Mucosa of stomach (tissue), 1 donor: Measurements from ENCODE around the gene SPOPL.
"Not testable (repeated sequence)": the region's sequence is repeated elsewhere in the genome, so short reads cannot be mapped to it uniquely, and the experiment has no call there.

Source experiments
- H3K27me3 ChIP-seq: one replicate; pipeline ENCODE4 v1.7.0; 2013; ENCODE audit warnings: mild to moderate bottlenecking, low read length; ENCODE audit not compliant: control insufficient read depth, insufficient read depth
- H3K36me3 ChIP-seq: one replicate; pipeline ENCODE4 v1.7.0; 2013; ENCODE audit warnings: low read length; ENCODE audit not compliant: control insufficient read depth, insufficient read depth
- H3K4me1 ChIP-seq: one replicate; pipeline ENCODE4 v1.7.0; 2013; ENCODE audit warnings: mild to moderate bottlenecking, low read length; ENCODE audit not compliant: control insufficient read depth, insufficient read depth
- H3K4me3 ChIP-seq: one replicate; pipeline ENCODE4 v1.7.0; 2013; ENCODE audit warnings: low read length
- H3K9ac ChIP-seq: one replicate; pipeline ENCODE4 v1.7.0; 2013; ENCODE audit warnings: mild to moderate bottlenecking, low read length, moderate library complexity
- H3K9me3 ChIP-seq: one replicate; pipeline ENCODE4 v1.7.0; 2013; ENCODE audit warnings: mild to moderate bottlenecking, low read length, moderate library complexity; ENCODE audit not compliant: control insufficient read depth
- donor health status: Pancreatic carcinoma.

Gene SPOPL

GRCh38 chr2:138501425-138502254 is at the start of gene SPOPL:
SPOPL (plus strand) TSS chr2:138501770; CDS start chr2:138550217, 48,447 bp downstream.
- Histone ChIP-seq H3K4me1 (peaks cover 23% of the 10 kb centered on the region), H3K9ac (peak within 1 kb of the TSS; percentile 94), H3K9me3 (no peaks in the 10 kb centered on the region), H3K4me3 (peak within 1 kb of the TSS; percentile 85), H3K27me3 (no peaks in the 10 kb centered on the region), H3K36me3 (no peaks in the 10 kb centered on the region)

GRCh38 chr2:138452324-138452723 is 49.2 kb upstream of the SPOPL start:
- Histone ChIP-seq H3K36me3 (no peaks in the 10 kb centered on the region), H3K9me3 (no peaks in the 10 kb centered on the region), H3K9ac (no peak overlapping the region), H3K4me3 (no peak overlapping the region), H3K27me3 (no peaks in the 10 kb centered on the region), H3K4me1 (peaks cover 6% of the 10 kb centered on the region)

- no peaks in the 10 kb centered on the region for H3K9me3 ChIP-seq
- H3K27me3 ChIP-seq: no peaks in the 10 kb centered on the region
- peaks cover 6% of the 10 kb centered on the region for H3K4me1 ChIP-seq
- no peak overlapping the region for H3K4me3 ChIP-seq
- H3K36me3 ChIP-seq: no peaks in the 10 kb centered on the region
- no peak overlapping the region for H3K9ac ChIP-seq
Measured at GRCh38 chr2:138453815-138454214, 47.8 kb upstream of the SPOPL start.

GRCh38 chr2:138454761-138455160 is 46.8 kb upstream of the SPOPL start:
- no peak overlapping the region for H3K4me3 ChIP-seq
- H3K36me3 ChIP-seq: no peaks in the 10 kb centered on the region
- H3K27me3 ChIP-seq: no peaks in the 10 kb centered on the region
- H3K4me1 ChIP-seq: peaks cover 6% of the 10 kb centered on the region
- H3K9me3 ChIP-seq: no peaks in the 10 kb centered on the region
- H3K9ac ChIP-seq: no peak overlapping the region

GRCh38 chr2:138455275-138455674 is 46.3 kb upstream of the SPOPL start:
- H3K4me1 ChIP-seq: peaks cover 6% of the 10 kb centered on the region
- H3K9ac ChIP-seq: no peak overlapping the region

GRCh38 chr2:138455691-138456090 is 45.9 kb upstream of the SPOPL start:
- H3K9me3 ChIP-seq: no peaks in the 10 kb centered on the region
- H3K27me3 ChIP-seq: no peaks in the 10 kb centered on the region
- H3K36me3 ChIP-seq: no peaks in the 10 kb centered on the region
- no peak overlapping the region for H3K4me3 ChIP-seq
- peaks cover 6% of the 10 kb centered on the region for H3K4me1 ChIP-seq
- no peak overlapping the region for H3K9ac ChIP-seq

More at GRCh38 chr2:138455275-138455674, 46.3 kb upstream of the SPOPL start:
- Histone ChIP-seq H3K9me3 (no peaks in the 10 kb centered on the region), H3K36me3 (no peaks in the 10 kb centered on the region), H3K4me3 (no peak overlapping the region), H3K27me3 (no peaks in the 10 kb centered on the region)

- H3K4me3 ChIP-seq, H3K9me3 ChIP-seq, H3K36me3 ChIP-seq, H3K4me1 ChIP-seq, H3K9ac ChIP-seq, H3K27me3 ChIP-seq: not testable (repeated sequence)
Measured at GRCh38 chr2:138462689-138463088, 38.9 kb upstream of the SPOPL start.

- Histone ChIP-seq H3K36me3 (no peaks in the 10 kb centered on the region), H3K9ac (no peak overlapping the region), H3K27me3 (no peaks in the 10 kb centered on the region), H3K4me1 (no peaks in the 10 kb centered on the region), H3K4me3 (no peak overlapping the region), H3K9me3 (no peaks in the 10 kb centered on the region)
Measured at GRCh38 chr2:138468617-138469016, 33.0 kb upstream of the SPOPL start.

GRCh38 chr2:138469411-138469810 is 32.2 kb upstream of the SPOPL start:
- H3K9me3 ChIP-seq: no peaks in the 10 kb centered on the region
- no peaks in the 10 kb centered on the region for H3K27me3 ChIP-seq
- H3K9ac ChIP-seq: no peak overlapping the region
- no peaks in the 10 kb centered on the region for H3K4me1 ChIP-seq
- H3K36me3 ChIP-seq: no peaks in the 10 kb centered on the region
- no peak overlapping the region for H3K4me3 ChIP-seq

- Histone ChIP-seq H3K4me3 (no peak overlapping the region), H3K4me1 (no peaks in the 10 kb centered on the region), H3K27me3 (no peaks in the 10 kb centered on the region), H3K9ac (no peak overlapping the region), H3K9me3 (no peaks in the 10 kb centered on the region), H3K36me3 (no peaks in the 10 kb centered on the region)
Measured at GRCh38 chr2:138470941-138471340, 30.6 kb upstream of the SPOPL start.

GRCh38 chr2:138474100-138474825 is 27.3 kb upstream of the SPOPL start:
- Histone ChIP-seq H3K4me1 (no peaks in the 10 kb centered on the region), H3K4me3 (no peak overlapping the region), H3K27me3 (no peaks in the 10 kb centered on the region), H3K36me3 (no peaks in the 10 kb centered on the region), H3K9me3 (no peaks in the 10 kb centered on the region), H3K9ac (no peak overlapping the region)

GRCh38 chr2:138475277-138475776 is 26.2 kb upstream of the SPOPL start:
- H3K9me3 ChIP-seq: no peaks in the 10 kb centered on the region

More at GRCh38 chr2:138475277-138475776, 26.2 kb upstream of the SPOPL start:
- Histone ChIP-seq H3K36me3 (no peaks in the 10 kb centered on the region), H3K4me3 (no peak overlapping the region), H3K27me3 (no peaks in the 10 kb centered on the region), H3K4me1 (no peaks in the 10 kb centered on the region), H3K9ac (no peak overlapping the region)
